Activated CD4-positive, alpha-beta T cell treated with anti-CD3 and anti-CD28 coated beads, Interleukin-2, Interleukin-4, amounts not matched to agents 100 ng/mL and 50 ng/mL, durations not matched to agents 16 hours and 8 hours (primary cell): Measurements from ENCODE around the gene TNFRSF8.

Source experiments
- DNase-seq: peaks from one replicate; pipeline ENCODE4 v3.0.0-alpha.2; 2020; ENCODE audit warnings: low spot score

TNFRSF8 gene

DNA sequence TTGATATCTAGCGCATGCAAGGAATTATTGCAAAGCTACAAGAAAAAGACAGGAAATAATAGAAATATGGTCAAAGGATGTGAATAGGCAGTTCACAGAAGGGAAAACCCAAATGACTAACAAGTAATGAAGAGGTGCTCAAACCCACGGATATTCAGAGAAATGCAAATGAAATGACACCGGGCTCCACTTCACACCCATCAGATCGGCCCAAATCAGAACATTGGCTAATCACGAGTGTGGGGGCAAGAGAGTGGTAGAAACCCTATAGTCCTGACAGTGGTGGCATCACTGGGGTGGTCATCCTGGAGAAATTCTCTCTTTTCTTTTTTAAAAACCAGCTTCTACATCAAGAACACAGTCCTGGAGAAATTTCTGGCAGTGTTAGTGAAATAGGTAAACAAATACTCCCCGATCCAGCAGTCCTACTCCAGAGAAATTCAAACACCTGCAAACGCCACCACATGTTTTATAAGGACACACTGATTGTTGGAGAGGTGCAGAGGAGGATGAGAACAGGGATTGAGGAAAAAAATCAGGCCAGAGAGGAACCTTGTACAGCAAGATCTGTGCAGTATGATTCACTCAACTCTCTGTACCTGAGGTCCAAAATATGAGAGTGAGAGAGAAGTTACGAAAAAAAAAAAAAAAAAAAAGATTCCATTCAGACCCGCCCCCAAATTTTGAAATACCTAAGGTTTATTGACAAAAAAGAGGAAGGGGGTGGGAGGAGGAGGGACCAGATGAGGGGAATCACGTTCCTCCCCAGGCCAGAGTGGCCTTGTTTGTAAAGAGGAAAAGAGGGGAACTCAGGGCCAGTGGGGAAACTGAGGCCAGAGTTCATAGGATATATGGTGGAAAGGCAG lies 94.5 kb downstream of the TNFRSF8 start:
- peak; percentile 82 for DNase-seq

DNA sequence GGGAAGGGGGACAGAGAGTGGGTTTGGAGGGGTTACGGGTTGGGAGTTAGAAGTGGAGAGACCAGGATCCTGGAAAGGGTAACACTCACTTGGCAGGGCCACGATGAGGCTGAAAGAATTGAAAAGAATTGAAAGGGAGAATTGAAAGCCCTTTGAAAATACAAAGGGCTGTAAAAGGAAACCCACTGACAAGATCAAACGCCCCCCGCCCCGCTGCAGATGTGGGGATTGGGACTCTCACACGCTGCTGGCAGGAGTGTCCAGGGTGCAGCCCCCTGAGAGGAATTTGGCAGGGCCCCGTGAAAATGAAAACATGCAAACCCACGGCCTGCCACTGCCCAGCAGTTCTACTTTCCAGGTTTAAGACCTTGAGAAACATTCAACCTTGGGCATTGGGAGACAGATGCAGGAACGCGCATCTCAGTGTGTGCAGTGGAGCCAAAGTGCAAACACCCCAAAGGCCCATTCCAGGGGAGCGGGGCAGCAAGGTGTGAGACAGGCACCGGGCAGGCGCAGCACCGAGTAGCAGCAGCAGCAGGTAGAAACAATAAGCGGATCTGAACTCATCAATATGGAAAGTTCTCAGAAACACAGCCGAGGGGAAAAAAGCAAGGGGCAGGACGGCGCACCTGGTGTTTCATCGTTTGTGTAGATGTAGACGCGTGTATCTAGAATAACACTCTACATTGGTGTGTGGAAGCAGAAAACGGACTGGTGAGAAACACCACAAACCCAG lies 95.4 kb downstream of the TNFRSF8 start:
- DNase-seq = no peak

DNA sequence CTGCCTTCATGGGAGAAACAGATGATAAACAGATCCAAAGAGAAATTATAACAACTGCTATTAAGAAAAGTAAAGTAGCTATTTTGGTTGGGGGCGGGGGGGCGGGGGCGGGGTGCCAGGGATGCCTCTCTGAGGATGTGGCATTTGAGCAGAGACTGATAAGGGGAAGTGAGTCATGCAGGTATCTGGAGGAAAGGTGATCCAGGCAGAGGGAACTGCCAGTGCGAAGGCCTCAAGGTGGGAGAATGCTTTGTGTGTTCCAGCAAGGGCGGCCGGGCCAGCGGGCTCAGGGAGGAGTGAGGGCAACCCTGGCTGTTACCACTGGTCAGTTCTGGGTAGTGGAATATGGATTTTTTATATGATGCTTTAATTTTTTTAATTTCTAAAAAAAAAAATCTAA lies 96.7 kb downstream of the TNFRSF8 start:
- DNase-seq = no peak

DNA sequence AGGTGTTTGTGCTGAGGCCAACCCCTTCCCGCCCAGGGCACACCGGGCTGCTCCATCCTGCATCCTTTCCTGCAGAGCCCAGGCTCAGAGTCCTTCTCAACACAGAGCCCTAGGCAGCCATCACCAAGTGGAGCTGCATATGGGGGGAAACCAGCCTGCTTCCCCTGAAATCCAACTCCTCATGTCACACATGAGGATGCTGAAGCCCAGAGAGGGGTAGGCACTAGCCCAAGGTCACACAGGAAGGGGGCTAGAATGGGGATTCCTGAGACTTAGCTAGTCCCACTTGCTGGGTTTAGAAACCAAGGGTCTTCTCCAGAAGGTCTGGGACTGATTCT lies 98.2 kb downstream of the TNFRSF8 start:
- DNase-seq = no peak

DNA sequence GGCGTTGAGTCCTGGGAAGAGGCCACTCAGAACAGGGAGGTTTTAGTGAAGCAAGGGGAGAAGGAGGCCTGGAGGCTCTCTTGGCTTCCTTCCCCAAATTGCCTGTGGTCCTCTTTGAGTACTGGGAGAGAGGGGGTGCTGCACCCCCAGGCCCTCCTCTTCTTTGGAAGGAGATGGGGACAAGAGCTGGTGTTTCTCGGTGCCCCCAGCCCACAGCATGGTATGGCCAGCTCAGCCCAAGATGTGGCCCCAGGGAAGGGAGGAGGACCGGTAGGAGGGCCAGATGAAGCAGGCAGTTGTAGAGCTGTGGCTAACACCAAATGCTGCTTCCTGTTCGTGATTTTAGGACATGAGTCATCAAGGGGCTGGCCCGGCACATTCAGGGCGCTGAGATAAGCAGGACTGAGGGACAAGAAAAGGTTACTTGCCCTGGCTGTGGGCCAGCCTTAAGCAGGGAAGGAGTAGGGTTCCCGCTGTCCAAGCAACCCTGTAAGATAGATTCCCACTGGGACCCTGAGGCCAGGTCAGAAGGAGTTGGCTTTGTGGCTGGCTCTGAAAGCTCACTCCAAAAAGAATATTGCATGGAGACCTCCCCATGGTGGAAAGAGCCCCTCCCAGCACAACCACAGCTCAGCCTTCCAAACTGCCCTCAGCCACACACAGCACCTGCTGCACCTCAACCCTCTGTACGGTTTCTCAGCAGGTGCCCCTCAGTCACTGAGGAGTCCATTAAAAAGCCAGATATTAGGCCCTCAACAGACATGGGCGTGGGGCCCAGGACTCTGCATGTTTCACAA lies 98.8 kb downstream of the TNFRSF8 start:
- peak; percentile 95 for DNase-seq

DNA sequence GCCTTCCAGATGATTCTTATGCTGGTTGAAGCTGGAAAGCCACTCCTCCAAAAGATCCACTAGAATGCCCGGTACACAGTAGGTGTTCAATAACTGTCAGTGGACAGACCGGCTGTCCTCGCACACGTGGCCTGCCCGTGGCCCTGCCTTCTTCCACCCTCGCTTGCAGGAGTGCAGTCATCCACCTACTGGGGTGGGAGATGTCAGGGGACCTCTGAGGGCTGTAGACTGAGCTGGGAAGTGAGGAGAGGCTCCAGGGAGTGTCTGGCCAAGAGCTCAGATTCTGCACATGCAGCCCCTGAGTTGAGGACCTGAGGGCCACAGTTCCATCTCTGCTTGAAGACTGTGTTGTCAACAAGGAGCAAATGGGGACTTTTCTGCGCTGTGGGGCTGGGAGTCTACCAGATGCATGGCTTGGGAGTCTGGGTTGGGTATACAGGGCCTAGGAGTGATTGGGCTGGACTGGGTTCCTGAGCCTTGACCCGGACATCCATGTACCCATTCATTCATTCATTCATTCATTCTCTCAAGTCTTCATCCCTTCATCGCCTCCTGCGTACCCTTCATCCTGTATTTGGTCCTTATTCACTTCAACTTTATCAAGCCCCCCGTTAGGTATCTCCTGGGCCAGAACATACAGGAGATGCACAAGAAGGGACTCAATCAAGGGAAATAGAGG lies 99.5 kb downstream of the TNFRSF8 start:
- no peak for DNase-seq

DNA sequence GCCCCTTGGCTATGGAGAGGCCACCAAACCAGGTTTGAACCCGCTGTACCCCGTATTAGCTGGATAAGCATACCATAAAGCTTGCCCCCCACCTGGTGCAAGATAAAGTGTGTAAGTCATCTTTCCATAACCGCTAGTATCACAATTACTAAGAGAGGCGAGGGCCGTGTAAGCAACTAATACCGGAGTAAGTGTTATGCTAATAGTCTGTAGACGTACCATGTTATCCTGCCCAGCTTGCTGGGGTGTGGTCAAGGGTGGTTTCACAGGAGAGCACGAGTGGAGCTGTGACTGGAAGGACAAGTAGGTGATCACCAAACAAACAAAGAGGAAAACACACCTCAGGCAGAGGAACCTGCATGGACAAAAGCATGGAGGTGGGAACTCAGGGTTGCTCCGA lies 100.1 kb downstream of the TNFRSF8 start:
- DNase-seq = peak; percentile 82

DNA sequence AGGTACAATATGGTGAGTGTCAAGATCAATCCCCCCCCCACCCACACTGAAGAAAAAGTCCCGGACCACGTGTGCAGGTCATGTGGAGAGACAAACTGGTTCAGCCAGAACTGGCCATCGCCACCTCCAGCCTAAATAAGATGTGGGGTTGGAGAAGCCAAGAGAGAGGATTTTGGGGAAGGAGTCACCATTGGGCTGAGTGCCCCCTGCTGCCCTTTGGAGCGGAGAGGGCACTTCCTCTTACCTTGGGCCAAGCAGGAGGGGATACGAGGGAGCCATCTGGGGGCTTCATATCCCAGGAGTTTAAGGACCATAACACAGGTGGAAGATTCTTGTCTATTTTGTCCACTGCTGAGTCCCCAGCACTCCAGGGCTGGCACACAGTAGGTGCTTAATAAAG lies 101.1 kb downstream of the TNFRSF8 start:
- no peak for DNase-seq

DNA sequence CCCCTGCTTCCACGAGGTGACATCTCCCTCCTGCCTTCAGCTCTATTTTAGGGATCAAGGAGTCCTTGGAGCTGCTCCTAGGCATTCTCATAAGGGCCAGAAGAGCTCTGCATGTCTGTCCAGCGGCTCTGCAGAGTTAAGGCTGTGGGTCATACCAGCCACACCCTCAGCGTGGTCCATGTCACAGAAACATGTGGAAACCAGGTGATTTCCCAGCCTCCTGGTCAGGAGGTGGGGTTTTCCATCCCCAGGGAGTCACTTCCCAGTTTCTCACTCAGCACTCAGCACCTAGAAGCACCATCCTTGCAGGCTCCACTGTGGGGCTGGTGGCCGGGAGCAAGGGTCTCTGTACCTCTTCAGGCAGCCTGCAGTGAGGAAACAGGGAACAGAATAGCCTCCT lies 102.2 kb downstream of the TNFRSF8 start:
- no peak for DNase-seq

DNA sequence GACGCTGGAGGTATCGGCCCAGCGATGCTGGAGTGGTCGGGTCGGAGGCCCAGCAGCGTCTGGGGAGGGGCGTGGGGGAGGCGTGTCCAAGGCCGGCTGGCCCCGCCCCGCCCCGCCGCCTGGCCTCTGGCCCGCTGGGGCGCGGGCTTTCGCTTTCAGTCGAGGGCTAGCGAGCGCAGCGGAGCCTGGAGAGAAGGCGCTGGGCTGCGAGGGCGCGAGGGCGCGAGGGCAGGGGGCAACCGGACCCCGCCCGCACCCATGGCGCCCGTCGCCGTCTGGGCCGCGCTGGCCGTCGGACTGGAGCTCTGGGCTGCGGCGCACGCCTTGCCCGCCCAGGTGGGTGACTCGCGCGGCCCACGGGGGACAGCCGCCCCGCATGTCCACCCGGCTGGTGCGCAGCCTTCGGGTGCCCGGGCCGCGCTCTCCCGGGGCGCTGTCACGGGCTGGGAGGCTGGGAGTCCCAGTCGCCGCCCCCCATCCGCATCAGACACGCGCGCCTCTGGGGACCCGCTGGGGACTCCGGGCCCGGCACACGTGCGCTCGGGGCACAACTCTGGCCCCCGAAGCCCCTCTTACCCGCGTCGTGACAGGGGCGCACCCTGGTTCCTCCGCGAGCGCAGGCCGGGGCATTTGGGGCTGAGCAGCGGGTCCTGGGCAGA lies 103.9 kb downstream of the TNFRSF8 start, which contains the start of gene TNFRSF1B:
Gene TNFRSF1B (plus strand): TSS at position 158 of the 659 bp plus-strand sequence. CDS start 101 bp downstream, at position 259.
- DNase-seq = peak; percentile 81

DNA sequence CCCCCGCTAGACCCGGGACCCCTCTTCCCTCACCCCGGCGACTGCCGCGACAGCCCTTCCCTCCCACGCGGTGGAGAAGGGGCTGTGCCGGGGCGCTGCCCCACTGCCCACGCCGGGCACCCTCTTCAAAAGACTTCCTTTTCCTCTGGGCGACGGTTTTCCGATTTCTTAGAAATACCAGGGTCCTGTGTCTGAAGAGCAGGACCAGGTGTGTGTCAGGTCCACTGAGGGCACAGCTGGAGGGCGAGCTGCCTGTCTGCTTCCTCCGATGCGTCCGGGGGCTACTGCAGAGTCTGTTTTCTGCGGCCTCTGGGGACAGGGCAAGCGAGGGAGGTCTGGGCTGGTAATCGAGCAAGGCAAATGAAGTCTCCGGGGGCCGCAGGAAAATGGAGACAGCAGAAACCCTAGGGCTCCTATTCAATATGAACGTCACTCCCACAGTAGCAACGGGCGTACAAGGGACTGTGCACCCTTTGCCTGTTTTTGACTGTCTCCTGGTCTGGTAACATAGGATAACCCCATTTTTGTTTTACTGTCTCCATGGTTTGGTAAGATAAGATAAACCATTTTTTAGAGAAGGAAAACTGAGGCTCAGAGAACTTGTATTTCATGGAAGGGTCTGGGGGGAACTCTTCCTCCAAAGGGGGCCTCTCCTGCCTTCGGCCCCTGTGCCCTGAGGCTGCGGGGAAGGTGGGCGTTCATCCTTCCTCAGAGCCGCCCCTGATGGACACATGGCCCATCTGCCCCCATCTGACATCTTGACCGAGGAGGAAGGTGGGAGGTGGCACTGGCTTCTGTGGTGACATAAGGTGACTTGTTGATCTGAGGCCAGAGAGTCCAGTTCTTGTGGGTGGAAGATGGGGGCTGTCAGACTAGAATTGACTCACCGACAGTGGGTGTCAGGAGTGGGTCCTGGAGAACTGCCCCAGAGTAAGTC lies 104.7 kb downstream of the TNFRSF8 start:
- no peak for DNase-seq

DNA sequence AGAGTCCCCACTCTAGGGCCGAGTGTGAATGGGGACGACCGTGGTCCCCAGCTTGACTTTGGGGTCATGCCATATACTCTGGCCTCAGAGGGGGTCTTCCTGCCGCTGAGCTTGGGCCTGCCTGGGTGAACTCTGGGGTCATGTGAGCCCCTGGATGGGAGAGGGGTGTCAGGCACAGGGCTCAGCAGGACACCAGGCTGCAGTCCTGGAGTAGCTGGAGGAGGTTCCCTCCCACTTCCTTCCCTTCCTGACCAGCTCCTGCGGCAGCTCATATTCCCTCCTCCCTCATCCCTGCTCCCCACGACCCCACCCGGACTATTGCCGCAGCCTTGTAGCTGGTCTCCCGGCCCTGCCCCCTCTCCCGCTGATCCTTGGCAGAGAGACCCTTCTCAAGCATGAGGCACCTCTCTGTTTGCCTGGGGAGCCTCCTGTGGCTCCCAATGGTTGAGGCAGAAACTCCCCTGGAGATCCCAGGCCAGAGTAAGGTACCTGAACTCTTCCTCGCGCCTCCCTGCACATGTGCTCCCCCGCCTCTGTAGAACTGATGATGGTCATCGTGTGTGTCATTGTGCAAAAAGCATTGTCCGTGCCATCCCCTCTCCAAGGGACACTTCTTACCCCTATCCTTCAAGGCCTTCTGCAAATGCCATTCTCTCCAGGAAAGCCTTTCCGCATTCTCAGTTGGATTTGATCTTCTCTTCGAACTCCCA lies 105.5 kb downstream of the TNFRSF8 start:
- no peak for DNase-seq

DNA sequence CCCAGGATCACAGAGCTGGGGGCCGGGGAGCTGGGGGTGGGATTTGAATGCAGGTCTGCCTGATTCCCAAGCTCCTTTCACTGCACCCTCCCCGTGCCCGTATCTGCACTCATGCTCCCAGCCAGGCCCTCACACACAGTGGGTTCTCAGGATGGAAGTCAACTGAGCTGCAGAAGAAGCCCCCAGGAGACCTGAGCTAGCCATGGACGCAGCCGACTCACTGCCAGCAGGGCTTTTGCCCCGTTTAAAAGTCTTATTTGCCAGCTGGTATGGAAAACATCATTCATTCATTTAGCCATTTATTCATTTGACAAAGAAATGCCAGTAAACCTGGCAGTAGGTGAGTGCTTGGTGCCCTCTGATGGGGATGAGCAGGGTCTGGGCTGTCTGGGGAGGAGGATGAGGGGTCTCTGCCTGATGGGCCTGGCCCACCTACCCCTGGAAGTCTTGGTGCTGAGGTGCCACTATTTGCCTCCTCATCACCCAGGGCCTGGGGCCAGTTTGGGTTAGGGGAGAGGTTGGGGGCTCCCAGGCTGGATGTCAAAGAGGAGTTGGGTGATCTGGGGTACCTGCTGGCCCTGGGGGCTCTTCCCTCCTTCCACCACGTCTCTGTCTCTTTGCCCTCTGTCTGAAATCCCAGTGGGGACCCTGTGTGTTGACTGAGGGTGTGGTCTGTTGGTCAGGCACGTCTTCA lies 106.5 kb downstream of the TNFRSF8 start:
- no peak for DNase-seq

DNA sequence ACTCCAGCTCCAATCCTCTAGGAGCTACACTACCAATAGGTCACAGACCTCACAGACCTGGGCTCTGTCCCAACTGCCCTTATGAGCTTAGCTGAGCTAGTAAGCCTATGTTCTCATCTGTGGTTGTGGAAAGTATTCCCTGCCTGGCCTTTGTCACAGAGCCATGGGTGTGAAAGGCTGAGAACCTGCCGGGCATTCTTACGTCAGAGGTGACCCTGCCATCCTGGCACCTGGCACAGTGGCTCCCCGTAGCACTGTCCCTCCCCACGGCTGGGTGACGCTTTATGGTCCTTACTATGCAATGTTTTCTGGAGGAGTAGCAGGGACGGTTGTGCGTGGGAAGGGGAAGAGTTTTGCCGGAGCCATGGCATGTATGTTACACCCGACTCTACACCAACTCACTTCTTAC lies 107.2 kb downstream of the TNFRSF8 start:
- no peak for DNase-seq

DNA sequence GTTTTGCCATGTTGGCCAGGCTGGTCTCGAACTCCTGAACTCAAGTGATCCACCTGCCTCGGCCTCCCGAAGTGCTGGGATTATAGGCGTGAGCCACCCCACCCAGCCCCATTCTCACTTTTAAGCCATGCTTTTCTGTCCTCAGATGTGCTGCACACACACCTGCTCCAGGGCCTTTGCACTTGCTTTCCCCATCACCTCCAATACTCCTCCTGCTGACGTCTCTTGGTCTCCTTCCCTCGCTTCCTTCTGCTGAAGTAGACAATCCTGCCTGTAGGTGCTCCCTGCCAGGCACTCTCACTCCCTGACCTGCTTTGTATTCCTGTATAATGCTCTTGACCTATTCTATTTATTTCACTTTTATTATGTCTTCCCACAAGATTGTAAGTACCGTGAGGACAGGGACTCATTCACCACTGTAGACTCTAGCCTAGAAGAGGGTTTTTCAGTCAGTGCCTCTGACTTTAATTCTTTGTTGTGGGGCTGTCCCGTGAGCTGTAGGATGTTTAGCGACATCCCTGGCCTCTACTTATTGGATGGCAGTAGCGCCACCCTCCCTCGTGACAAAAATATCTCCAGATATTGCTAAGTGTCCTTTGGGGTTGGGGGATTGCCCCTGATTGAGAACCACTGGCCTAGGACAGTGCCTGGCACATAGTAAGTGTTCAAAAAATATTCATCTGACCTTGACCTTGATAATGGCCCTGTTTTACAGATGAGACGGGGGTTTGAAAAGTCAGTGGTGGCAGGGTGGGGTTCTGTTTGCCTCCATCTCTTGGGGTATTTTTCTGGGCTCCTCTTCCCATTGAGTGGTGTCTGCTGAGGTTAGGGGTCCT lies 108.3 kb downstream of the TNFRSF8 start:
- DNase-seq = no peak

DNA sequence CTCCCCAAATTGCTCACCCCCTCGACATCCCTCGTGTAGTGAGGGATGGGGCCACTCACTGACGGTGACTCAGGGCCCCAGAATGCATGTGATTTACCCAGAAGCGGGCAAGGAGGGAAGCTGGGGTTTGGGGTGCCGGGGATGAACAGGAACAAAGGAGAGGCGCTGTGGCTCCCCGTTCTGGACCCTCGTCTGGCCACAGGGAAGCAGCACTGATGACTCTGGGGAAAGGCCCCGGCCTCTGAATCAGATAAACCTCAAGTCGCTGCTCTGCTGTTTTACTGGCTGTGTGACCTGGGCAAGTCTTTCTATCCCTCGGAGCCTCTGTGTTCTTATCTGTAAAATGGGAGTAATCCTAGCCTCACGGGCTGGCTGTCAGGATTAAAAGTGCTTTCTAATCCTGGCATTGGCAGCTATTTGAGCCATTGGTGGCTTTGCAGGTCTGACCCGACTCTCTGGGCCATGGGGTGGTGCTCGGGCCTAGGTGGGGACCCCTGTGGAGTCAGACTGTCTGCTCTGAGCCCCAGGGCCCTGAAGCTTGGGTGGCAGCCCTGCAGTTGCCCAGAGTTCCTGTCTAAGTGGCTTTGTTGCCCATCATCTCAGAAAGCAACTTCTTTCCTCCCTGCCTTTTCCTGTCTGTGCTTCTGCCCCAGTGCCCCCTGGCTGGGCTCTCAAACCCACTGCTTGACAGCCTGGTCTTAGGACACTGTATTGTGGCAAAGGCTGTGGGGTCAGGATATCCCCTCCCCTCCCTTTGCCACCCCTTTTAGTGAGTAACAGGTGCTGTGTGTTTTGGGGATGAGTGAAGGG lies 109.1 kb downstream of the TNFRSF8 start:
- no peak for DNase-seq

DNA sequence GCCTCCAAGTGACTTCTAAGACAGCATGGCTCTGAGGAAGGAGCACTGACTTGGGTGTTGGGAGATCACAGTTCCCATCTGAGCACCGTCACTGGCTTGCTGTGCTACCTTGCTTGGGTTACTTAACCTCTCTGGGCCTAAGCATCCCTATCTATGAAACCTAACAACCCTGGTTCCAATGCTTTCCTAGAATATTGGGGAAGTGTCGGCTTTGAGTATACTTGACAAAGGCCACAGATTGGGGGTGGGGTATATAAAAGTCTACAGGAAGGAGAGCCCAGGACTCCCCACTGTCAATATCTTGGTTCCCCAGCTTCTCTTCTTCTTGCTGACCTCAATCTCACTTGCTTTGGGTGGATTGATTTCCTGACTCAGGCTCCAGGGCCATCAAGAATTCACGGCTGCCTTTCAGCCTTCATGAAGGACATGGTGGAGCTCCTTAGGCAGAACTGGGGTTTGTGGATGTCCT lies 110.0 kb downstream of the TNFRSF8 start:
- no peak for DNase-seq
